RWPE2 (cell line): ENCODE data around the gene ABHD18.
"Not testable (repeated sequence)": the region's sequence is repeated elsewhere in the genome, so short reads cannot be mapped to it uniquely, and the experiment has no call there.

Source experiments
- ATAC-seq: fragments of 200-7000 bp; cut with Tn5 transposase; 3 replicates; pipeline ENCODE4 v1.9.1; 2021; ENCODE audit warnings: low read depth
- DNase-seq: peaks from one replicate; pipeline ENCODE4 v3.0.0-alpha.2; 2020; ENCODE audit warnings: low spot score
- H3K27ac ChIP-seq: fragments of 450-650 bp; 2 replicates; pipeline ENCODE4 v1.5.1; 2017; ENCODE audit warnings: mild to moderate bottlenecking; ENCODE audit not compliant: poor library complexity, severe bottlenecking
- H3K27me3 ChIP-seq: fragments of 250-450 bp; sonication (Bioruptor Pico); 2 replicates; pipeline ENCODE4 v1.5.1; 2021; ENCODE audit warnings: mild to moderate bottlenecking, moderate library complexity; ENCODE audit not compliant: insufficient read depth, poor library complexity, severe bottlenecking
- H3K36me3 ChIP-seq: fragments of 250-450 bp; sonication (Bioruptor Pico); 2 replicates; pipeline ENCODE4 v1.5.1; 2020; ENCODE audit warnings: low read depth, mild to moderate bottlenecking, moderate library complexity
- H3K4me1 ChIP-seq: fragments of 250-450 bp; sonication (Bioruptor Pico); 2 replicates; pipeline ENCODE4 v1.5.1; 2021; ENCODE audit warnings: mild to moderate bottlenecking, moderate library complexity; ENCODE audit not compliant: insufficient read depth, poor library complexity, severe bottlenecking
- H3K4me3 ChIP-seq: fragments of 250-450 bp; sonication (Bioruptor Pico); 2 replicates; pipeline ENCODE4 v1.5.1; 2021; ENCODE audit warnings: mild to moderate bottlenecking, moderate library complexity; ENCODE audit not compliant: severe bottlenecking
- H3K9me3 ChIP-seq: fragments of 250-450 bp; sonication (Bioruptor Pico); 2 replicates; pipeline ENCODE4 v1.5.1; 2021; ENCODE audit warnings: mild to moderate bottlenecking, moderate library complexity; ENCODE audit not compliant: severe bottlenecking
- CTCF ChIP-seq: fragments of 450-650 bp; IDR thresholded peaks from one replicate; pipeline ENCODE4 v1.5.1; 2017; ENCODE audit warnings: mild to moderate bottlenecking, moderate library complexity; ENCODE audit not compliant: poor library complexity, severe bottlenecking

Gene ABHD18

GRCh38 chr4:128055441-128056206 is 90.4 kb downstream of the ABHD18 start:
- not testable (repeated sequence) for H3K9me3 ChIP-seq, H3K4me1 ChIP-seq, H3K4me3 ChIP-seq, H3K27ac ChIP-seq, DNase-seq, H3K27me3 ChIP-seq, H3K36me3 ChIP-seq, ATAC-seq

- DNase-seq (no peak), ATAC-seq (no peak)
- TF ChIP-seq CTCF = no peak
- Histone ChIP-seq H3K27me3 (no peaks in the 10 kb centered on the region), H3K9me3 (no peaks in the 10 kb centered on the region), H3K27ac (no peak overlapping the region), H3K4me1 (no peaks in the 10 kb centered on the region), H3K36me3 (no peaks in the 10 kb centered on the region), H3K4me3 (no peak overlapping the region)
Measured at GRCh38 chr4:128056396-128056795, 91.2 kb downstream of the ABHD18 start.

- no peak for DNase-seq
Measured at GRCh38 chr4:128060121-128060698, 95.0 kb downstream of the ABHD18 start.

GRCh38 chr4:128060699-128061565 is 95.7 kb downstream of the ABHD18 start, which contains the start of gene LARP1B:
LARP1B (plus strand) TSS chr4:128061312; CDS start chr4:128074952, 13,640 bp downstream.
- ATAC-seq (peak; percentile 87), DNase-seq (peak; percentile 96)
- Histone ChIP-seq H3K4me3 (peak within 1 kb of the TSS; percentile 87), H3K4me1 (peaks cover 3% of the 10 kb centered on the region), H3K9me3 (no peaks in the 10 kb centered on the region), H3K27me3 (no peaks in the 10 kb centered on the region), H3K36me3 (no peaks in the 10 kb centered on the region), H3K27ac (peak within 1 kb of the TSS; percentile 80)
- TF ChIP-seq CTCF = no peak

More at GRCh38 chr4:128060121-128060698, 95.0 kb downstream of the ABHD18 start:
- H3K36me3 ChIP-seq = no peaks in the 10 kb centered on the region
- peak overlapping the region; percentile 80 for H3K27ac ChIP-seq
- H3K4me3 ChIP-seq = peak overlapping the region; percentile 87
- no peak for ATAC-seq
- no peak for TF ChIP-seq CTCF
- no peaks in the 10 kb centered on the region for H3K9me3 ChIP-seq
- no peaks in the 10 kb centered on the region for H3K27me3 ChIP-seq
- peaks cover under 1% of the 10 kb centered on the region for H3K4me1 ChIP-seq
